H1 (cell line): Measurements from ENCODE around the gene MYBPC3.

Source experiments
- EZH2 ChIP-seq: fragments of 200-600 bp; sonication (generic); IDR thresholded peaks from 2 replicates; pipeline ENCODE4 v1.7.1; 2012; ENCODE audit warnings: low read depth, mild to moderate bottlenecking, moderate library complexity, low read length, inconsistent platforms; ENCODE audit not compliant: severe bottlenecking
- RAD21 ChIP-seq, 2 experiments: IDR thresholded peaks in 1 of 2; conservative IDR thresholded peaks in 1 of 2; 2 replicates each; pipeline ENCODE4 v1.6.1; 2011; ENCODE audit warnings: low read depth in 2 of 2, low read length in 2 of 2, improper control_type of control experiment in 1 of 2, inconsistent platforms in 1 of 2, mild to moderate bottlenecking in 1 of 2, moderate library complexity in 1 of 2
- RFX5 ChIP-seq: IDR thresholded peaks from 2 replicates; pipeline ENCODE4 v1.6.1; 2011; ENCODE audit warnings: low read depth, low read length, improper control_type of control experiment, borderline replicate concordance

GRCh38 chr11:47388697-47389576 lies 36.4 kb upstream of the MYBPC3 start:
- TF ChIP-seq EZH2 = no peak
- TF ChIP-seq RFX5 = no peak
- no peak for TF ChIP-seq RAD21 (IDR thresholded peaks at IDR 0.05 in 1 of 2, conservative IDR thresholded peaks at IDR 0.05 in 1 of 2; ENCODE audit: low read depth in 2 of 2, low read length in 2 of 2)
